ENCODE data around the gene MRFAP1L1.

MRFAP1L1 gene

GRCh38 chr4:6663596-6664393 lies 45.9 kb downstream of the MRFAP1L1 start:
- FAIRE-seq (no peak), DNase-seq (ENCODE audit: insufficient read length, low spot score) (no peak)
- TF ChIP-seq POLR2A (IDR thresholded peaks at IDR 0.05; ENCODE audit: low read depth, low read length), result no peak

GRCh38 chr4:6662591-6662990 lies 47.1 kb downstream of the MRFAP1L1 start:
- DNase-seq (ENCODE audit: insufficient read length, low spot score) (no peak), FAIRE-seq (no peak)
- TF ChIP-seq POLR2A (IDR thresholded peaks at IDR 0.05; ENCODE audit: low read depth, low read length), result no peak

- no peak for DNase-seq (ENCODE audit: insufficient read length, low spot score)
- no peak for FAIRE-seq
- no peak for TF ChIP-seq POLR2A (IDR thresholded peaks at IDR 0.05; ENCODE audit: low read depth, low read length)
These were observed 49.2 kb downstream of the MRFAP1L1 start for GRCh38 chr4:6660430-6660829.

GRCh38 chr4:6659897-6660296 lies 49.8 kb downstream of the MRFAP1L1 start:
- FAIRE-seq (no peak), DNase-seq (ENCODE audit: insufficient read length, low spot score) (no peak)
- no peak for TF ChIP-seq POLR2A (IDR thresholded peaks at IDR 0.05; ENCODE audit: low read depth, low read length)

GRCh38 chr4:6658597-6659075 lies 51.0 kb downstream of the MRFAP1L1 start:
- FAIRE-seq, result no peak
- TF ChIP-seq POLR2A (IDR thresholded peaks at IDR 0.05; ENCODE audit: low read depth, low read length), result no peak
- DNase-seq (ENCODE audit: insufficient read length, low spot score), result no peak

GRCh38 chr4:6658209-6658595 lies 51.5 kb downstream of the MRFAP1L1 start:
- DNase-seq (ENCODE audit: insufficient read length, low spot score) (no peak), FAIRE-seq (no peak)
- TF ChIP-seq POLR2A (IDR thresholded peaks at IDR 0.05; ENCODE audit: low read depth, low read length), result no peak
